H9 (cell line): ENCODE measurements around the gene KCNMB1. TPM values are rescaled to one million over a fixed set of nuclear protein-coding genes. Genes with fewer than 3 reads are reported as not detected.

Source experiments
- DNase-seq: peaks from one replicate; pipeline ENCODE4 v3.0.0-alpha.2; 2017
- H2AFZ ChIP-seq: one replicate; pipeline ENCODE4 v1.6.1; 2013; ENCODE audit warnings: mild to moderate bottlenecking, low read length, control low read depth, moderate library complexity
- H2AK5ac ChIP-seq: 2 replicates; pipeline ENCODE4 v1.6.1; 2013; ENCODE audit warnings: low read length, control low read depth, mixed read lengths; ENCODE audit not compliant: insufficient read length
- H2BK120ac ChIP-seq: one replicate; pipeline ENCODE4 v1.6.1; 2013; ENCODE audit warnings: low read depth, mild to moderate bottlenecking, low read length, control low read depth, inconsistent platforms; ENCODE audit not compliant: poor library complexity, severe bottlenecking
- H2BK12ac ChIP-seq: 2 replicates; pipeline ENCODE4 v1.6.1; 2013; ENCODE audit warnings: low read length, control low read depth, mixed read lengths, low read depth; ENCODE audit not compliant: insufficient read length
- H2BK15ac ChIP-seq: 2 replicates; pipeline ENCODE4 v1.6.1; 2013; ENCODE audit warnings: low read depth, low read length, control low read depth
- H2BK20ac ChIP-seq: one replicate; pipeline ENCODE4 v1.6.1; 2013; ENCODE audit warnings: low read depth, mild to moderate bottlenecking, low read length, control low read depth, inconsistent platforms; ENCODE audit not compliant: poor library complexity, severe bottlenecking
- H2BK5ac ChIP-seq: 2 replicates; pipeline ENCODE4 v1.6.1; 2013; ENCODE audit warnings: low read length, control low read depth, mixed read lengths; ENCODE audit not compliant: insufficient read length
- H3K14ac ChIP-seq: 2 replicates; pipeline ENCODE4 v1.6.1; 2013; ENCODE audit warnings: low read length, control low read depth; ENCODE audit not compliant: insufficient read depth
- H3K18ac ChIP-seq: 2 replicates; pipeline ENCODE4 v1.6.1; 2013; ENCODE audit warnings: low read depth, mild to moderate bottlenecking, mixed read lengths, low read length, control low read depth; ENCODE audit not compliant: insufficient read length
- H3K23ac ChIP-seq: 2 replicates; pipeline ENCODE4 v1.6.1; 2013; ENCODE audit warnings: low read length, control low read depth, mixed read lengths, low read depth; ENCODE audit not compliant: insufficient read length
- H3K23me2 ChIP-seq: 2 replicates; pipeline ENCODE4 v1.6.1; 2013; ENCODE audit warnings: low read depth, mild to moderate bottlenecking, mixed read lengths, low read length, control low read depth; ENCODE audit not compliant: insufficient read length, poor library complexity, severe bottlenecking
- H3K27ac ChIP-seq: 2 replicates; pipeline ENCODE4 v1.5.1; 2013; ENCODE audit warnings: low read length, control low read depth, mixed read lengths, low read depth; ENCODE audit not compliant: insufficient read length
- H3K27me3 ChIP-seq: 2 replicates; pipeline ENCODE4 v1.6.1; 2013; ENCODE audit warnings: low read length, control low read depth, inconsistent platforms; ENCODE audit not compliant: insufficient read depth
- H3K4ac ChIP-seq: 2 replicates; pipeline ENCODE4 v1.6.1; 2013; ENCODE audit warnings: low read depth, mild to moderate bottlenecking, control low read depth, inconsistent platforms, low read length, moderate library complexity
- H3K4me1 ChIP-seq: 2 replicates; pipeline ENCODE4 v1.6.1; 2013; ENCODE audit warnings: low read length, control low read depth, inconsistent platforms; ENCODE audit not compliant: insufficient read depth
- H3K4me2 ChIP-seq: 2 replicates; pipeline ENCODE4 v1.6.1; 2013; ENCODE audit warnings: low read length, control low read depth, mixed read lengths; ENCODE audit not compliant: insufficient read length, insufficient read depth
- H3K56ac ChIP-seq: 2 replicates; pipeline ENCODE4 v1.6.1; 2013; ENCODE audit warnings: low read depth, mild to moderate bottlenecking, mixed read lengths, low read length, control low read depth; ENCODE audit not compliant: insufficient read length
- H3K79me1 ChIP-seq: 2 replicates; pipeline ENCODE4 v1.6.1; 2013; ENCODE audit warnings: low read depth, mild to moderate bottlenecking, moderate library complexity, low read length, control low read depth, inconsistent platforms; ENCODE audit not compliant: insufficient read depth, poor library complexity, severe bottlenecking
- H3K79me2 ChIP-seq: 2 replicates; pipeline ENCODE4 v1.6.1; 2013; ENCODE audit warnings: low read length, control low read depth, inconsistent platforms; ENCODE audit not compliant: insufficient read depth
- H3K9ac ChIP-seq: 2 replicates; pipeline ENCODE4 v1.6.1; 2013; ENCODE audit warnings: low read length, control low read depth, mixed read lengths; ENCODE audit not compliant: insufficient read length; ENCODE audit errors: extremely low read depth
- H3K9me3 ChIP-seq: one replicate; pipeline ENCODE4 v1.6.1; 2013; ENCODE audit warnings: low read depth, low read length, inconsistent platforms; ENCODE audit not compliant: control insufficient read depth
- H3T11ph ChIP-seq: one replicate; pipeline ENCODE4 v1.6.1; 2013; ENCODE audit warnings: mild to moderate bottlenecking, low read length, control low read depth, inconsistent platforms
- H4K20me1 ChIP-seq: one replicate; pipeline ENCODE4 v1.6.1; 2013; ENCODE audit not compliant: control insufficient read depth, insufficient read length, insufficient read depth
- H4K5ac ChIP-seq: 2 replicates; pipeline ENCODE4 v1.6.1; 2013; ENCODE audit warnings: low read depth, mild to moderate bottlenecking, mixed read lengths, low read length, control low read depth; ENCODE audit not compliant: insufficient read length
- H4K8ac ChIP-seq: replicated peaks from 2 replicates; pipeline ENCODE4 v1.6.1; 2013; ENCODE audit warnings: low read length, control low read depth, mixed read lengths, low read depth; ENCODE audit not compliant: insufficient read length
- H4K91ac ChIP-seq: 2 replicates; pipeline ENCODE4 v1.6.1; 2013; ENCODE audit warnings: low read depth, mild to moderate bottlenecking, moderate library complexity, mixed read lengths, low read length, control low read depth; ENCODE audit not compliant: insufficient read length
- H3K27ac Mint-ChIP-seq, 3 experiments: 2 replicates in 2 of 3; 3 replicates in 1 of 3; pipeline ENCODE4 v1.8.0; 2020 to 2021; ENCODE audit warnings: mixed read lengths in 3 of 3, mild to moderate bottlenecking in 1 of 3, moderate library complexity in 1 of 3
- H3K27me3 Mint-ChIP-seq: 2 replicates; pipeline ENCODE4 v1.8.0; 2021; ENCODE audit warnings: low read depth, mild to moderate bottlenecking, moderate library complexity, mixed read lengths
- H3K36me3 Mint-ChIP-seq, 3 experiments: 2 replicates in 2 of 3; 3 replicates in 1 of 3; pipeline ENCODE4 v1.8.0; 2020 to 2021; ENCODE audit warnings: low read depth in 3 of 3, mixed read lengths in 3 of 3; ENCODE audit not compliant: insufficient read depth in 1 of 3
- H3K4me1 Mint-ChIP-seq, 2 experiments: 2 replicates each; pipeline ENCODE4 v1.8.0; 2020; ENCODE audit warnings: mixed read lengths in 2 of 2
- H3K4me3 Mint-ChIP-seq, 2 experiments: 2 replicates in 1 of 2; 3 replicates in 1 of 2; pipeline ENCODE4 v1.8.0; 2020 to 2021; ENCODE audit warnings: mild to moderate bottlenecking in 2 of 2, mixed read lengths in 2 of 2, moderate library complexity in 1 of 2
- H3K9me3 Mint-ChIP-seq, 2 experiments: 2 replicates in 1 of 2; 3 replicates in 1 of 2; pipeline ENCODE4 v1.8.0; 2020; ENCODE audit warnings: mild to moderate bottlenecking in 2 of 2, mixed read lengths in 2 of 2, moderate library complexity in 1 of 2
- CTCF ChIP-seq: fragments of 200-600 bp; sonication (generic); conservative IDR thresholded peaks from 3 replicates; pipeline ENCODE4 v1.8.0; 2021; ENCODE audit warnings: antibody characterized with exemption, mild to moderate bottlenecking
- WGBS: extraction: QIAGEN DNeasy Blood & Tissue Kit; methylation state at CpG from one replicate; pipeline ENCODE4 v1.1.7; 2013; ENCODE audit warnings: missing lambda C conversion rate, low lambda C conversion rate, mixed read lengths; ENCODE audit not compliant: insufficient read length; ENCODE audit errors: extremely low coverage; 5-methylcytosine and 5-hydroxymethylcytosine counted together
- total RNA-seq: library from RNA; stranded (reverse); gene quantifications from 2 replicates; pipeline ENCODE4 v1.2.1, GENCODE V29; 2021

Gene KCNMB1
- total RNA-seq, 1 experiment from 2014 or later, result 0.28 TPM

GRCh38 chr5:170404398-170404797 lies 15.2 kb upstream of the KCNMB1 start:
- Mint-ChIP-seq H3K27ac (no peak overlapping the region), H3K4me1 (peaks cover 63 to 64% of the 10 kb centered on the region in 2 experiments), H3K36me3 (peaks cover 8 to 18% (median 13%) of the 10 kb centered on the region in 3 experiments), H3K27me3 (peaks cover 2% of the 10 kb centered on the region), H3K9me3 (peaks cover 5 to 14% of the 10 kb centered on the region in 2 experiments; a peak in 4 of 5 replicates), H3K4me3 (no peak overlapping the region; a peak in 2 of 5 replicates)
- Histone ChIP-seq H3K27ac (no peak overlapping the region), H3K27me3 (no peaks in the 10 kb centered on the region), H3K4ac (no peak overlapping the region), H2AFZ (no peak overlapping the region), H2AK5ac (no peak overlapping the region), H3K4me1 (peaks cover 3% of the 10 kb centered on the region), H3K4me2 (no peak overlapping the region), H3T11ph (no peak overlapping the region), H2BK20ac (no peak overlapping the region), H4K8ac (no peak overlapping the region), H3K79me2 (no peaks in the 10 kb centered on the region), H3K79me1 (no peaks in the 10 kb centered on the region), H4K20me1 (no peaks in the 10 kb centered on the region), H4K5ac (no peak overlapping the region), H3K14ac (no peak overlapping the region), H3K23ac (no peak overlapping the region), H3K56ac (no peak overlapping the region), H3K18ac (no peak overlapping the region), H2BK120ac (no peak overlapping the region), H4K91ac (no peak overlapping the region), H2BK5ac (no peak overlapping the region), H3K9ac (no peak overlapping the region), H2BK15ac (no peak overlapping the region), H2BK12ac (no peak overlapping the region), H3K9me3 (no peaks in the 10 kb centered on the region), H3K23me2 (no peaks in the 10 kb centered on the region)
- no peak for TF ChIP-seq CTCF
- no CpG with 5 or more reads among the region's 2 CpGs for WGBS
- DNase-seq, result no peak
